IMR-90 (cell line): Measurements from ENCODE around the gene GYG2. TPM values are rescaled to one million over a fixed set of nuclear protein-coding genes. Genes with fewer than 3 reads are reported as not detected.

Source experiments
- ATAC-seq: fragments of 200-7000 bp; cut with Tn5 transposase; 2 replicates; pipeline ENCODE4 v1.9.1; 2020; ENCODE audit warnings: low read depth, mild to moderate bottlenecking, moderate library complexity
- BruUV-seq: library from RNA; stranded (reverse); fragments of 400-500 nt; replicated peaks from 2 replicates; lab custom pipeline; 2021; lab: Mats Ljungman, UMichigan
- CTCF ChIA-PET: fragments of 300-600 bp; formaldehyde crosslinking; extraction: SDS; loops from one replicate; lab custom pipeline; 2021; ENCODE audit warnings: antibody characterized with exemption; lab: Yijun Ruan, JAX
- POLR2A ChIA-PET: fragments of 300-600 bp; sonication (Branson Sonifier 250); formaldehyde crosslinking; loops from one replicate; lab custom pipeline; 2022; ENCODE audit warnings: antibody characterized with exemption; ENCODE audit not compliant: unreplicated experiment; lab: Charles Lee
- DNase-seq: peaks from one replicate; pipeline ENCODE4 v3.0.0; 2013
- H2AFZ ChIP-seq: replicated peaks from 2 replicates; pipeline ENCODE3; 2013; ENCODE audit warnings: low read length, mild to moderate bottlenecking; ENCODE audit not compliant: poor library complexity
- H2AK5ac ChIP-seq: 2 replicates; pipeline ENCODE4 v1.6.1; 2013; ENCODE audit warnings: low read depth, low read length, inconsistent platforms
- H2AK9ac ChIP-seq: replicated peaks from 2 replicates; pipeline ENCODE3; 2013; ENCODE audit warnings: mild to moderate bottlenecking, low read depth, low read length, moderate library complexity; ENCODE audit not compliant: poor library complexity
- H2BK120ac ChIP-seq: 2 replicates; pipeline ENCODE4 v1.6.1; 2013; ENCODE audit warnings: low read depth, low read length, inconsistent platforms
- H2BK15ac ChIP-seq: 3 replicates; pipeline ENCODE4 v1.6.1; 2013; ENCODE audit warnings: low read depth, low read length, inconsistent platforms
- H2BK20ac ChIP-seq: 2 replicates; pipeline ENCODE4 v1.6.1; 2013; ENCODE audit warnings: low read depth, mild to moderate bottlenecking, inconsistent platforms, low read length, moderate library complexity
- H2BK5ac ChIP-seq: 2 replicates; pipeline ENCODE4 v1.6.1; 2013; ENCODE audit warnings: mild to moderate bottlenecking, low read depth, low read length, inconsistent platforms; ENCODE audit not compliant: poor library complexity, severe bottlenecking
- H3K14ac ChIP-seq: replicated peaks from 2 replicates; pipeline ENCODE4 v1.6.1; 2013; ENCODE audit warnings: low read depth, low read length, inconsistent platforms
- H3K18ac ChIP-seq: 2 replicates; pipeline ENCODE4 v1.6.1; 2013; ENCODE audit warnings: low read depth, low read length, control low read depth
- H3K23ac ChIP-seq: 2 replicates; pipeline ENCODE4 v1.6.1; 2013; ENCODE audit warnings: low read depth, low read length, inconsistent platforms
- H3K27ac ChIP-seq: 2 replicates; pipeline ENCODE4 v1.5.1; 2013; ENCODE audit warnings: mild to moderate bottlenecking, control low read depth, low read length; ENCODE audit not compliant: insufficient read depth
- H3K27me3 ChIP-seq: 2 replicates; pipeline ENCODE4 v1.6.1; 2013; ENCODE audit warnings: low read length; ENCODE audit not compliant: control insufficient read depth, insufficient read depth
- H3K36me3 ChIP-seq: 2 replicates; pipeline ENCODE4 v1.6.1; 2013; ENCODE audit warnings: low read length, mixed read lengths; ENCODE audit not compliant: control insufficient read depth, insufficient read depth
- H3K4ac ChIP-seq: 2 replicates; pipeline ENCODE4 v1.6.1; 2013; ENCODE audit warnings: low read depth, low read length, inconsistent platforms
- H3K4me1 ChIP-seq: 2 replicates; pipeline ENCODE4 v1.6.1; 2013; ENCODE audit warnings: low read length, mixed read lengths; ENCODE audit not compliant: control insufficient read depth, insufficient read depth
- H3K4me2 ChIP-seq: 2 replicates; pipeline ENCODE4 v1.6.1; 2013; ENCODE audit warnings: low read depth, mild to moderate bottlenecking, control low read depth, low read length, moderate library complexity
- H3K4me3 ChIP-seq: 2 replicates; pipeline ENCODE4 v1.5.1; 2013; ENCODE audit warnings: low read depth, mild to moderate bottlenecking, control low read depth, low read length, moderate library complexity; ENCODE audit not compliant: insufficient read depth
- H3K56ac ChIP-seq: 2 replicates; pipeline ENCODE4 v1.6.1; 2013; ENCODE audit warnings: low read length, inconsistent platforms; ENCODE audit not compliant: insufficient read depth; ENCODE audit errors: extremely low read depth
- H3K79me1 ChIP-seq, 2 experiments: 2 replicates each; pipeline ENCODE4 v1.6.1; 2013; ENCODE audit warnings: low read length in 2 of 2, inconsistent platforms in 1 of 2, low read depth in 1 of 2
- H3K9ac ChIP-seq: 2 replicates; pipeline ENCODE4 v1.6.1; 2013; ENCODE audit warnings: low read depth, low read length, control low read depth
- H3K9me1 ChIP-seq: 2 replicates; pipeline ENCODE4 v1.6.1; 2013; ENCODE audit warnings: low read length, inconsistent platforms; ENCODE audit not compliant: insufficient read depth
- H3K9me3 ChIP-seq: 2 replicates; pipeline ENCODE4 v1.6.1; 2013; ENCODE audit warnings: low read length; ENCODE audit not compliant: control insufficient read depth, insufficient read depth
- H4K20me1 ChIP-seq: 2 replicates; pipeline ENCODE4 v1.6.1; 2013; ENCODE audit warnings: low read length, inconsistent platforms; ENCODE audit not compliant: insufficient read depth
- H4K5ac ChIP-seq: 2 replicates; pipeline ENCODE4 v1.6.1; 2013; ENCODE audit warnings: mild to moderate bottlenecking, low read depth, low read length, control low read depth
- H4K8ac ChIP-seq, 2 experiments: 2 replicates each; pipeline ENCODE4 v1.6.1; 2013; ENCODE audit warnings: low read depth in 2 of 2, low read length in 2 of 2, control low read depth in 1 of 2, inconsistent platforms in 1 of 2
- H4K91ac ChIP-seq: 2 replicates; pipeline ENCODE4 v1.6.1; 2013; ENCODE audit warnings: low read depth, low read length, inconsistent platforms; ENCODE audit not compliant: insufficient read depth
- BHLHE40 ChIP-seq: fragments of 150-350 bp; IDR thresholded peaks from 2 replicates; pipeline ENCODE4 v1.6.1; 2016; ENCODE audit warnings: mild to moderate bottlenecking, low read depth, low read length
- CEBPB ChIP-seq: IDR thresholded peaks from 2 replicates; pipeline ENCODE4 v1.6.1; 2012; ENCODE audit warnings: low read depth, low read length, improper control_type of control experiment
- CHD1 ChIP-seq: IDR thresholded peaks from 2 replicates; pipeline ENCODE4 v1.6.1; 2012; ENCODE audit warnings: low read depth, low read length, improper control_type of control experiment
- FOS ChIP-seq: fragments of 150-350 bp; IDR thresholded peaks from 2 replicates; pipeline ENCODE4 v1.6.1; 2016; ENCODE audit warnings: low read depth, low read length
- MAFK ChIP-seq: IDR thresholded peaks from 2 replicates; pipeline ENCODE4 v1.6.1; 2012; ENCODE audit warnings: low read depth, low read length, improper control_type of control experiment
- MAZ ChIP-seq: IDR thresholded peaks from 2 replicates; pipeline ENCODE4 v1.6.1; 2012; ENCODE audit warnings: low read depth, mild to moderate bottlenecking, low read length, improper control_type of control experiment, moderate library complexity, borderline replicate concordance
- MXI1 ChIP-seq: IDR thresholded peaks from 2 replicates; pipeline ENCODE4 v1.6.1; 2012; ENCODE audit warnings: low read depth, mild to moderate bottlenecking, low read length, moderate library complexity, borderline replicate concordance
- NFE2L2 ChIP-seq: fragments of 150-350 bp; IDR thresholded peaks from 2 replicates; pipeline ENCODE4 v1.6.1; 2016; ENCODE audit warnings: low read depth, mild to moderate bottlenecking, low read length
- POLR2A ChIP-seq: IDR thresholded peaks from 2 replicates; pipeline ENCODE4 v1.6.1; 2012; ENCODE audit warnings: mild to moderate bottlenecking, low read depth, low read length
- RAD21 ChIP-seq: IDR thresholded peaks from 2 replicates; pipeline ENCODE4 v1.6.1; 2012; ENCODE audit warnings: low read length, improper control_type of control experiment
- RCOR1 ChIP-seq: IDR thresholded peaks from 2 replicates; pipeline ENCODE4 v1.6.1; 2012; ENCODE audit warnings: mild to moderate bottlenecking, low read length, improper control_type of control experiment; ENCODE audit not compliant: insufficient replicate concordance
- RFX5 ChIP-seq: IDR thresholded peaks from 2 replicates; pipeline ENCODE4 v1.8.0; 2012; ENCODE audit warnings: low read depth, mild to moderate bottlenecking, low read length, moderate library complexity
- SMC3 ChIP-seq: fragments of 150-350 bp; IDR thresholded peaks from 2 replicates; pipeline ENCODE4 v1.6.1; 2016; ENCODE audit warnings: low read depth, mild to moderate bottlenecking, antibody characterized with exemption, low read length, moderate library complexity
- WGBS, 2 experiments: methylation state at CpG; one replicate each; pipeline versions ENCODE4 v1.1.5 to v1.1.7; 2013; ENCODE audit warnings: missing lambda C conversion rate in 2 of 2; ENCODE audit not compliant: insufficient read length in 1 of 2; ENCODE audit errors: extremely low coverage in 2 of 2; 5-methylcytosine and 5-hydroxymethylcytosine counted together
- dilution Hi-C: fragments of 300-500 bp; cut with HindIII; formaldehyde crosslinking; loops from one replicate; pipeline ENCODE4 v1.14.3; 2018; ENCODE audit warnings: low sequenced_read_pairs; ENCODE audit not compliant: unreplicated experiment
- in situ Hi-C: fragments of 300-500 bp; cut with MboI; formaldehyde crosslinking; loops from 3 replicates; pipeline ENCODE4 v1.14.3; 2019; ENCODE audit warnings: low sequenced_read_pairs, inconsistent platforms, mixed read lengths
- intact Hi-C: fragments of 100-400 bp; cut with micrococcal nuclease; formaldehyde crosslinking; loops from 2 replicates; pipeline ENCODE4 v1.10.0; 2022
- polyA plus RNA-seq, 3 experiments: library from polyadenylated mRNA; depleted of rRNA; stranded (reverse); fragments of >200 nt; gene quantifications; 2 replicates each; pipeline ENCODE4 v1.2.3, GENCODE V29; 2012; ENCODE audit warnings: low replicate concordance in 1 of 3
- total RNA-seq: library from RNA; depleted of rRNA; stranded (reverse); fragments of >200 nt; gene quantifications from 2 replicates; pipeline ENCODE4 v1.2.3, GENCODE V29; 2012
- TF ChIP-seq, protein P1 (sequence below): fragments of 150-350 bp; IDR thresholded peaks from 2 replicates; pipeline ENCODE4 v1.6.1; 2017; ENCODE audit warnings: mild to moderate bottlenecking, antibody characterized with exemption, low read length, low read depth
- TF ChIP-seq, protein P2 (sequence below): conservative IDR thresholded peaks from 2 replicates; pipeline ENCODE4 v1.5.1; 2012; ENCODE audit warnings: mild to moderate bottlenecking, low read depth, low read length, improper control_type of control experiment
- TF ChIP-seq, protein P3 (sequence below): fragments of 150-350 bp; IDR thresholded peaks from 2 replicates; pipeline ENCODE4 v1.6.1; 2016; ENCODE audit warnings: low read depth, mild to moderate bottlenecking, low read length, moderate library complexity, borderline replicate concordance

Gene GYG2
- total and polyA plus RNA-seq, 2 of the 4 experiments (the other 2 are of a cell fraction): 9.6 to 13.1 TPM

DNA sequence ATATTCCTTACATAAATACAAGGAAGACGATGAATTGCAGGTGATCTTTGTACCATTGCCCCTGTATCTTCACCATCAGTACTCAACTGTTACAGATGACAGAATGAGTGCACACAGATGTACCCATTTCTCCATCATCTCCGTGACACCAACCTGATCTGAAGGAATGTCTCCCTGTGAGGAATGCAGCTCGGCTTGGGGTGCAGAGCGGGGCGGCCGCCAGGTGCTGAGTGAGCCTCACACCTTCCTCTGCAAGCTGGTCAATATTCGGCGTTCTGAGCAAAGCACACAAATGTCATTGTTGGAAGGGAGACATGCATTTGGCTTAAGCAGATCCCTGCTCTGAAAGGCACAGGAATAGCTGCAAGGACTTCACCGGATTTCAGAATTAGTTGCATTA lies 93.0 kb downstream of the GYG2 start:
- CTCF ChIA-PET: no interaction called here
- dilution Hi-C loops (no loop called here), intact Hi-C loops (no loop called here), in situ Hi-C loops (no loop called here)
- Histone ChIP-seq H3K27me3 (no peaks in the 10 kb centered on the region), H3K36me3 (peaks cover 3% of the 10 kb centered on the region; the same call in 1 of the 2 replicates), H3K4me3 (no peak overlapping the region), H3K56ac (no peak overlapping the region), H3K9me3 (peaks cover 2% of the 10 kb centered on the region; the same call in 1 of the 2 replicates), H3K9me1 (no peaks in the 10 kb centered on the region), H4K20me1 (no peaks in the 10 kb centered on the region), H3K79me1 (no peaks in the 10 kb centered on the region), H3K14ac (no peak overlapping the region), H4K8ac (no peak overlapping the region), H3K4ac (no peak overlapping the region), H2BK120ac (no peak overlapping the region), H3K23ac (no peak overlapping the region), H3K9ac (no peak overlapping the region), H3K4me2 (no peak overlapping the region), H2AK9ac (no peak overlapping the region), H3K27ac (no peak overlapping the region), H2BK5ac (no peak overlapping the region), H4K91ac (no peak overlapping the region), H3K18ac (no peak overlapping the region), H2BK15ac (no peak overlapping the region), H3K4me1 (0 out of 2 replicates have a peak, but pooled peaks cover 1% of the 10 kb centered on the region), H2AFZ (no peak overlapping the region), H4K5ac (no peak overlapping the region), H2BK20ac (no peak overlapping the region), H2AK5ac (no peak overlapping the region)
- WGBS, 2 experiments: 97% methylated on average over 6 of the region's 9 CpGs; no CpG with 5 or more reads in 1 of the 2 experiments
- TF ChIP-seq SMC3 (no peak), RAD21 (no peak), RFX5 (no peak), RCOR1 (no peak), CHD1 (no peak), POLR2A (no peak), FOS (no peak), NFE2L2 (no peak), MAZ (no peak), BHLHE40 (no peak), CEBPB (no peak), MXI1 (no peak), MAFK (no peak)
- TF ChIP-seq, protein P1, sequence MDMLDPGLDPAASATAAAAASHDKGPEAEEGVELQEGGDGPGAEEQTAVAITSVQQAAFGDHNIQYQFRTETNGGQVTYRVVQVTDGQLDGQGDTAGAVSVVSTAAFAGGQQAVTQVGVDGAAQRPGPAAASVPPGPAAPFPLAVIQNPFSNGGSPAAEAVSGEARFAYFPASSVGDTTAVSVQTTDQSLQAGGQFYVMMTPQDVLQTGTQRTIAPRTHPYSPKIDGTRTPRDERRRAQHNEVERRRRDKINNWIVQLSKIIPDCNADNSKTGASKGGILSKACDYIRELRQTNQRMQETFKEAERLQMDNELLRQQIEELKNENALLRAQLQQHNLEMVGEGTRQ: no peak
- TF ChIP-seq, protein P2, sequence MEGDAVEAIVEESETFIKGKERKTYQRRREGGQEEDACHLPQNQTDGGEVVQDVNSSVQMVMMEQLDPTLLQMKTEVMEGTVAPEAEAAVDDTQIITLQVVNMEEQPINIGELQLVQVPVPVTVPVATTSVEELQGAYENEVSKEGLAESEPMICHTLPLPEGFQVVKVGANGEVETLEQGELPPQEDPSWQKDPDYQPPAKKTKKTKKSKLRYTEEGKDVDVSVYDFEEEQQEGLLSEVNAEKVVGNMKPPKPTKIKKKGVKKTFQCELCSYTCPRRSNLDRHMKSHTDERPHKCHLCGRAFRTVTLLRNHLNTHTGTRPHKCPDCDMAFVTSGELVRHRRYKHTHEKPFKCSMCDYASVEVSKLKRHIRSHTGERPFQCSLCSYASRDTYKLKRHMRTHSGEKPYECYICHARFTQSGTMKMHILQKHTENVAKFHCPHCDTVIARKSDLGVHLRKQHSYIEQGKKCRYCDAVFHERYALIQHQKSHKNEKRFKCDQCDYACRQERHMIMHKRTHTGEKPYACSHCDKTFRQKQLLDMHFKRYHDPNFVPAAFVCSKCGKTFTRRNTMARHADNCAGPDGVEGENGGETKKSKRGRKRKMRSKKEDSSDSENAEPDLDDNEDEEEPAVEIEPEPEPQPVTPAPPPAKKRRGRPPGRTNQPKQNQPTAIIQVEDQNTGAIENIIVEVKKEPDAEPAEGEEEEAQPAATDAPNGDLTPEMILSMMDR: no peak
- TF ChIP-seq, protein P3, sequence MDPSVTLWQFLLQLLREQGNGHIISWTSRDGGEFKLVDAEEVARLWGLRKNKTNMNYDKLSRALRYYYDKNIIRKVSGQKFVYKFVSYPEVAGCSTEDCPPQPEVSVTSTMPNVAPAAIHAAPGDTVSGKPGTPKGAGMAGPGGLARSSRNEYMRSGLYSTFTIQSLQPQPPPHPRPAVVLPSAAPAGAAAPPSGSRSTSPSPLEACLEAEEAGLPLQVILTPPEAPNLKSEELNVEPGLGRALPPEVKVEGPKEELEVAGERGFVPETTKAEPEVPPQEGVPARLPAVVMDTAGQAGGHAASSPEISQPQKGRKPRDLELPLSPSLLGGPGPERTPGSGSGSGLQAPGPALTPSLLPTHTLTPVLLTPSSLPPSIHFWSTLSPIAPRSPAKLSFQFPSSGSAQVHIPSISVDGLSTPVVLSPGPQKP: no peak
- ATAC-seq (no peak), DNase-seq (no peak)
- no TSS peak for BruUV-seq
- POLR2A ChIA-PET: no interaction called here
